ENCODE data around the gene DHX35. TPM values are rescaled to one million over a fixed set of nuclear protein-coding genes. Genes with fewer than 3 reads are reported as not detected.

The DHX35 gene
- total and polyA plus RNA-seq, 8 donors, result 2.2 to 6.8 (median 3.3) TPM

DNA sequence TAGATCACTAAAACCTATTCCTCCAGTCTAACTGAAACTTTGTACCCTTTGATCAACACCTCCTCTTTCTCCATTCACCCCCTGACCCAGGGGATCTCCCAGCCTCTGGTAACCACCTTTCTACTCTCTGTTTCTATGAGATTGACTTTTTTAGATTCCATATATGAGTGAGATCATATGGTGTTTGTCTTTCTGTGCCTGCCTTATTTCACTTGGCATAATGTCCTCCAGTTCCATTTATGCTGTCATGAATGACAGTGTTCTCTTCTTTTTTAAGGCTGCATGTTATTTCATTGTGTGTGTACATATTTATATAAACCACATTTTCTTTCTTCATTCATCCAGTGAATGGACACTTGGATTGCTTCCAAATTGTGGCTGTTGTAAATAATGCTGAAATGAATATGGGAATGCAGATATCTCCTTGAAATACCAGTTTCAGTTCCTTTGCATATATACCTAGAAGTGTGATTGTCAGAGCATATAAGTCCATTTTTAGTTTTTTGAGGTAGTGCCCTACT lies 57.7 kb downstream of the DHX35 start:
- Histone ChIP-seq H3K4me1 (no peaks in the 10 kb centered on the region), H3K36me3 (peaks cover 0 to 23% (median 0%) of the 10 kb centered on the region in 3 donors), H3K9me3 (no peaks in the 10 kb centered on the region), H3K4me3 (no peak overlapping the region), H3K27me3 (no peaks in the 10 kb centered on the region), H3K27ac (no peak overlapping the region)
- DNase-seq, result no peak
- TF ChIP-seq, protein P1, sequence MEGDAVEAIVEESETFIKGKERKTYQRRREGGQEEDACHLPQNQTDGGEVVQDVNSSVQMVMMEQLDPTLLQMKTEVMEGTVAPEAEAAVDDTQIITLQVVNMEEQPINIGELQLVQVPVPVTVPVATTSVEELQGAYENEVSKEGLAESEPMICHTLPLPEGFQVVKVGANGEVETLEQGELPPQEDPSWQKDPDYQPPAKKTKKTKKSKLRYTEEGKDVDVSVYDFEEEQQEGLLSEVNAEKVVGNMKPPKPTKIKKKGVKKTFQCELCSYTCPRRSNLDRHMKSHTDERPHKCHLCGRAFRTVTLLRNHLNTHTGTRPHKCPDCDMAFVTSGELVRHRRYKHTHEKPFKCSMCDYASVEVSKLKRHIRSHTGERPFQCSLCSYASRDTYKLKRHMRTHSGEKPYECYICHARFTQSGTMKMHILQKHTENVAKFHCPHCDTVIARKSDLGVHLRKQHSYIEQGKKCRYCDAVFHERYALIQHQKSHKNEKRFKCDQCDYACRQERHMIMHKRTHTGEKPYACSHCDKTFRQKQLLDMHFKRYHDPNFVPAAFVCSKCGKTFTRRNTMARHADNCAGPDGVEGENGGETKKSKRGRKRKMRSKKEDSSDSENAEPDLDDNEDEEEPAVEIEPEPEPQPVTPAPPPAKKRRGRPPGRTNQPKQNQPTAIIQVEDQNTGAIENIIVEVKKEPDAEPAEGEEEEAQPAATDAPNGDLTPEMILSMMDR (IDR thresholded peaks at IDR 0.05), result no peak
- intact Hi-C loops (cut with DNase I), result no loop called here
- no peak for FAIRE-seq
- no peak for ATAC-seq

- 92 to 96% methylated on average over 5 of the region's 5 CpGs for WGBS, 2 donors
Measured at GRCh38 chr20:39021748-39022147, 59.6 kb downstream of the DHX35 start.

DNA sequence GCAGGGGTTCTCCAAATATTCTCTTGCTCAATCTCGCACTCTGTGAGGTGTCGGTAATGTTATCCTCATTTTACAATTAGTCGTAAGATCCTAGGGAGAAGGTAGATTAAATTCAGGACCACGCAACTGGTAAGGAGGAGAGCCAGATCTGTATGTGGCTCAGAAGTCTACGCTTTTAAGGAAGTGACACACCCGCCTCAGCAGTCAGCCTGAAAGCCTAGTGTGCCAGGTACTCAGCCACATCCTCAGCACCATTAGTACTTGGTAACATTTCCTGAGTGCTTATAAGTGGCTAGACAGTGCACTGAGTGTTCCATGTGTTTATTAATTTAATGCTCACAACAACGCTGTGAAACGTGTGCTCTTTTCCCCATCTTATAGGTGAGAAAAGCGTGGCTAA lies 63.7 kb downstream of the DHX35 start:
- no peak overlapping the region for H3K4me3 ChIP-seq
- WGBS, 2 donors, result 90 to 92% methylated on average over 9 of the region's 9 CpGs
- no peaks in the 10 kb centered on the region for H3K4me1 ChIP-seq
- intact Hi-C loops (cut with DNase I), result no loop called here
- H3K27ac ChIP-seq, result no peak overlapping the region
- peaks cover 0 to 36% (median 0%) of the 10 kb centered on the region in 3 donors for H3K36me3 ChIP-seq
- ATAC-seq (no peak), FAIRE-seq (no peak), DNase-seq (no peak)
- TF ChIP-seq, protein P1 (IDR thresholded peaks at IDR 0.05), result no peak
- H3K27me3 ChIP-seq, result no peaks in the 10 kb centered on the region
- no peaks in the 10 kb centered on the region for H3K9me3 ChIP-seq

More at GRCh38 chr20:39021748-39022147, 59.6 kb downstream of the DHX35 start:
- no peak overlapping the region for H3K4me3 ChIP-seq
- H3K4me1 ChIP-seq, result no peaks in the 10 kb centered on the region
- intact Hi-C loops (cut with DNase I), result no loop called here
- H3K9me3 ChIP-seq, result no peaks in the 10 kb centered on the region
- no peak overlapping the region for H3K27ac ChIP-seq
- TF ChIP-seq, protein P1 (IDR thresholded peaks at IDR 0.05), result no peak
- ATAC-seq (no peak), FAIRE-seq (no peak), DNase-seq (no peak)
- peaks cover 0 to 36% (median 0%) of the 10 kb centered on the region in 3 donors for H3K36me3 ChIP-seq
- H3K27me3 ChIP-seq, result no peaks in the 10 kb centered on the region

DNA sequence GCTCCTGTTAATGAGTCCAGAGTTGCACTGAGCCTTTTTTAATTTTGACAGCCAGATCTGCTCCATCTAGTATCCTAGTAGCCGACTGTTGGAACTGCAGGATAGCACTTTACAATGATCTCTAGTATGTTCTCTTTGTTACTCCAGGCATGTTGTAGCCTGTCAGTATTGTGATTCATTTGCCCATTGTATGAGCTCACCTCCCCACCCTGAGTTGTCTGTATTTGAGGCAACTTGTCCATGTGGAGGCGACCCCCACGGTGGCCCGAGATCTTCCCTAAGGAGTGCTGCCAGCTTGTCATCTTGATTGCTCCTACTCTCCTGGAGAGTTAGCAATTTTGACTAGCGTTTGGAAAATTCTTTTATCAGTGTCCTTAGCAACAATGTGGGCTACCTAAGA lies 67.2 kb downstream of the DHX35 start:
- no peaks in the 10 kb centered on the region for H3K27me3 ChIP-seq
- intact Hi-C loops (cut with DNase I), result no loop called here
- no peak overlapping the region for H3K4me3 ChIP-seq
- ATAC-seq (no peak), FAIRE-seq (no peak), DNase-seq (no peak)
- peaks cover 0 to 17% (median 0%) of the 10 kb centered on the region in 3 donors for H3K36me3 ChIP-seq
- TF ChIP-seq, protein P1 (IDR thresholded peaks at IDR 0.05), result no peak
- no peaks in the 10 kb centered on the region for H3K4me1 ChIP-seq
- H3K27ac ChIP-seq, result no peak overlapping the region
- WGBS, 2 donors, result 81 to 83% methylated on average over 5 of the region's 5 CpGs
- H3K9me3 ChIP-seq, result no peaks in the 10 kb centered on the region

DNA sequence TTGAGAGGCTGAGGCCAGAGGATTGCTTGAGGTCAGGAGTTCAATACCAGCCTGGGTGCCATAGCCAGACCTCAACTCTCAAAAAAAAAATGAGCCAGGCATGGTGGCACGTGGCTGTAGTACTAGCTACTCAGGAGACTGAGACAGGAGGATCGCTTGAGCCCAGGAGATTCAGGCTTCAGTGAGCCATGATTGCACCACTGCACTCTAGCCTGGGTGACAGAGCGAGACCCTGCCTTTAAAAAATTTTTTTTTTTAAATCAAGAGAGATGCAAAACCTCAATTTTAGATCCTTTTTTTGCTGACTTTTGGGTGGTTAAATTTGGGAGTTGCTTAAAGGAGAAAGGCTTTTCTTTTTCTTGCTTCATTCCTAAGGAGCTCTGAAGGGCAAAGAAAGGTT lies 70.9 kb downstream of the DHX35 start:
- Histone ChIP-seq H3K27ac (no peak overlapping the region), H3K4me3 (no peak overlapping the region), H3K36me3 (peaks cover 0 to 17% (median 0%) of the 10 kb centered on the region in 3 donors), H3K27me3 (no peaks in the 10 kb centered on the region), H3K9me3 (no peaks in the 10 kb centered on the region), H3K4me1 (no peaks in the 10 kb centered on the region)
- TF ChIP-seq, protein P1 (IDR thresholded peaks at IDR 0.05), result no peak
- intact Hi-C loops (cut with DNase I), result no loop called here
- no peak for ATAC-seq
- 91 to 96% methylated on average over 3 of the region's 3 CpGs for WGBS, 2 donors
- DNase-seq, result no peak
- no peak for FAIRE-seq
